LoVo (cell line): Measurements from ENCODE around the gene TEX261.

ENCODE experiments used
- DNase-seq: peaks from one replicate; pipeline ENCODE4 v3.0.0-alpha.2; 2016; ENCODE audit warnings: low spot score

Gene TEX261

DNA sequence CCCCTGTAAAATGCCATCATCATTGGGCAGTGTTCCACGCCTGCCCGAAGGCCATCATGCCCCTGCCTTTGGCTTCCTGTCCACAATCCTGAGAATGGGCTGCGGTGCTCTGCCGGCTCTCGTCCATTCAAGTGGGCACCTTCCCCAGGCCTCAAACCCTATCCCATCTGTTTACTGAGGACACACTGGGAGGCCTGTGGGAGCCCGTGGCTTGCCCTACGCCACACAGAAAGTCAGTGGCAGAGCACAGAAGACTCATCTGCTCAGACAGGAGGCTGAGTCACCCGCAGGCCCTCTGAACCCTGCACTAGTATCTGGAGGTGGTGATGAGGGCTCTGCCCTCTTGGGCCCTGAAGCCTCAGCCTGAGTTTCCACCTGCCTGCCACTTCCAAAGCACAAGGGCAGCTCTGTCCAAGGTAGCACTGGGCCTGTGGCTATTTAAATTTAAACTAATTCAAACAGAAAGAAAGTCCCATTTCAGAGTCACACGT lies 35.4 kb downstream of the TEX261 start:
- no peak for DNase-seq

DNA sequence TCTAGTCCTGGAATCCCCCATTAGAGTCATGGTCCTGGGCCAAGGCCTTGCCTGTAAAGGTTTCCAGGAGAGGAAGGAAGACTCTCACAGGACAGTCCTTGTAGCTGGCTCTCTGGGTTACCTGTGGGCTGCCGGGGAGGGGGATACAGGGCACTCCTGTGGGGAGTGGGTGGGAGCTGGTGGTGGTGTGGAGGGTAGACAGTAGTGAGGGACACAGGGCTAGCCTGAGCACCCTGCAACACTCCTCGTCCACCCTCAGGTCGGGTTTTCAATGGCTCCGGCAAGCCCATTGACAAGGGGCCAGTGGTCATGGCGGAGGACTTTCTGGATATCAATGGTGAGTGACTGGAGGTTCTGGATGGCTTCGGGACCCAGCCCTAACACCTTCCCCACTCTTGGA lies 35.9 kb downstream of the TEX261 start:
- no peak for DNase-seq

DNA sequence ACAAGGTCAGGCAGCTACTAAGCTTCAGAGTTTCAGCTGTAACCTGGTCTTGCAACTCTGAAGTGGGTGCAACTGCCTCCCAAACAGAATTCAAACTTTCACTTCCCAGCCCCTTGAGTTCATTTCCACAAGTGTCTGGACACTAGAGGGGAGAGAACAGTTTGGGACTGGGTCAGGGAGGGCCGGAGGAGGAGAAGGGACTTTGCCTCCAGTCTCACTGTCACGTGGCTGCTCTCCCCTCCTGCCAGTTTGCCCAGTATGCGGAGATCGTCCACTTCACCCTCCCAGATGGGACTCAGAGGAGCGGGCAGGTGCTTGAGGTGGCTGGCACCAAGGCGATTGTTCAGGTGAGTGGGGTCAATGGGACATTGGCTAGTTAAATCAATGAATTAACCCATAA lies 36.9 kb downstream of the TEX261 start:
- DNase-seq = no peak

DNA sequence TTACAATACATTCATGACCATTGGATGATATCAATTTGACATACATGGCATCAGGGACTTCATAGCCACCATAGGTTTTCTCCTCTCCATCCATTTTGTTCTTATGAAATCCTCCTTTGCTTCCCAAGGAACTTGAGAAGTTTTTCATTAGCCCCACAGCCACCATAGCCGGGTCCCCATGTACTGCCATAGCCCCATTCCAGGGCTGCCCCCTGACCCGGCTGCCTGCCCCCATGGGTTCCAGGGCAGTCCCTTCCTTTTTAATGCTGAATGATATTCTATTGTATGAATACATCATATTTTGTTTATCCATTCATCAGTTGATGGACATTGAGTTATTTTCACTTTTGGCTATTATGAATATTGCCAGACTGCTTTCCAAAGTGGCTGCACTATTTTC lies 38.5 kb downstream of the TEX261 start:
- no peak for DNase-seq

DNA sequence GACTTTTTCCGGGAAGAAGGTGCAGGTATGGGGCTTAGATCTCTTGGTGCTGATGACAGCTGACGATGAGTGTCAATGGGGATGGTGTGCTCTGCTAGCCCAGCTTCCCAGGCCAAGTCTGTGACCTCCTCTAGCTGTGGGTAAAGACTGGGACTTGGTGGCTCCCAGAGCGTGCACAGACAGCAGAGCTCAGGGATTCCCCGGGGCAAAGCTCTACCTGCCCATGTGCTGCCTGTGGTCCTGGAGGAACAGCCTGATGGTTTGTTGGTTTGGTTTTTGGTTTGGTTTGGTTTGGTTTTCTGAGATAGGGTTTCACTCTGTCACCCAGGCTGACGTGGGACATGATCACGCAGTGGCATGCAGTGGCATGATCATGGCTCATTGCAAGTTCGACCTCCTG lies 39.8 kb downstream of the TEX261 start:
- DNase-seq = no peak

DNA sequence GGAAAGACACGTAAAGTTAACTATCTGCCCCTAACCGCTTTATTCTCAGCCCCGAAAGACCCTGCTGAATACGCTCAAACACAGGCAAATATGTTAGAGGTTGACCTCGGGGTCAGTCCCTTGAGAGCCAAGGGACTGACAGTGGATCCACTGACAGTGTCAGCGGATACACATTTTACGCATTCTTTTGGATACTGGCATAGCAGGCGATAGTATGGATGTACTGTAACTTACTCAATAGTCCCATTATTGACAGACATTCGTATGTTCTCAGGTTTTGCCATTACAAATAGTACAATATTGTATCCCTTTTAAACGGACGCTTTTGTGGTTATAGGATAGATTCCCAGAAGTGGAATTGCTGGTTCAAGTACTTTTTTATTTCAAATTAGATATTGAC lies 45.6 kb downstream of the TEX261 start:
- DNase-seq = no peak

GRCh38 chr2:70948337-70949003 lies 46.2 kb downstream of the TEX261 start:
- DNase-seq = peak; percentile 87

DNA sequence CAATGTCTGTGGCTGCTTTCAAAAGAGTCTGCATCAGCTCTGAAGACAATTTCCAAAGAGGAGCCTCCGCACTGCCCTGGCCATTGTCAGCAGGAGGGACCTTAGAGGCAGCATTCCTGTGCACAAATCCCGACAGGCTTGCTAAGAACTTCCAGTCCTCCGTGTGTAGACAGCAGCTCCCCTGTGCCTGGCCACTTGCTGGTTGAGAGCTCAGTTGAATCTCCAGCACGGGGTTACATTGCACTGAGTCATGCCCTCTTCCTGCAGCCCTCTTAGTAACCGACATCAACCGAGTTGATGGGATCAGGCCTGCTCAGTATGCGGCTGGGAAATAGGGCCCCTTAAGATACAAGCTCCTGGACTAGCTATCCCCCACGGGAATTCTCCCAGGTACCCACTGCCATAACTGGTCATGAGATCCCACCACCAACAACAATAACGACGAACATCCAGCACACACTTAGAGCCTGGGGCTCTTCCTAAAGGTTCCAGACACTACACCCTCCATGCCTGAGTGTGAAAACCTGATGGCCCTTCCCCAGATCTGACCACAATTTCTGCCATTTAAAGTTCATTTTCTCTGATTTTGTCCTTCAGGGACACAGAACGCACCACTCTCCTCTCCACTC lies 47.0 kb downstream of the TEX261 start:
- peak; percentile 14 for DNase-seq

- DNase-seq = peak; percentile 42
Measured at GRCh38 chr2:70946832-70947442, 47.7 kb downstream of the TEX261 start.

- no peak for DNase-seq
Measured at GRCh38 chr2:70944111-70944690, 50.5 kb downstream of the TEX261 start.

DNA sequence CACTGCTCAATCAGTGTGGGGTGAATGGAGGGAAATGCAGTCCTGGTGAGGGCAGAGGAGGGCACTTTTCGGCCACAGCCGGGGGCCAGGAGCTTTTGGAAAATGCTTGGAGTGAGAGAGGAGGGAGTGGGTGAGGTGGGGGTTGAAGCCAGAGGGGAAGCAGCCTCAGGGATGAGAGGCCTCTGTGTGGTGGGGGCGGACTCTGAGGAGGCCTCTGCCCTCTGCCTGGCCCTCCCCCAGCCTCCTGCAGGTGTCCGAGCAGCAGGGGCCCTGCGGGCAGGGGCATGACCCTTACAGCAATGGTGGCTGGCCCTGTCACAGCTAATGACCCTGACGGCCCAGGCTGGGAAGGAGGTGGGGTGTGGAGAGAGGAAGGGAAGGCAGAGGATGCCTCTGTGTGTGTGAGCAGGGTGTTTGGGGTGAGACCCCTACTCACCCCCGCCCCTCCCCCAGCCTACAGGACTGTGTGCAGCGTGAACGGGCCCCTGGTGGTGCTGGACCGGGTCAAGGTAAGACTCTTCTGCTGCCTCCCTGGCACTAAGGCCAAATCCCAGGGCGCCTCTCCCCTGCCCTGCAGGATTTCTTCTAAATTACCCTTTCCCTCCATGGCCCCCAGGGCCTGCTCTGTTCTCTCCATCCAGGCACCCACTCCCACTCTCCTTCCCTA lies 51.3 kb downstream of the TEX261 start:
- DNase-seq = no peak

- DNase-seq = no peak
Measured at GRCh38 chr2:70942396-70943204, 52.1 kb downstream of the TEX261 start.

DNA sequence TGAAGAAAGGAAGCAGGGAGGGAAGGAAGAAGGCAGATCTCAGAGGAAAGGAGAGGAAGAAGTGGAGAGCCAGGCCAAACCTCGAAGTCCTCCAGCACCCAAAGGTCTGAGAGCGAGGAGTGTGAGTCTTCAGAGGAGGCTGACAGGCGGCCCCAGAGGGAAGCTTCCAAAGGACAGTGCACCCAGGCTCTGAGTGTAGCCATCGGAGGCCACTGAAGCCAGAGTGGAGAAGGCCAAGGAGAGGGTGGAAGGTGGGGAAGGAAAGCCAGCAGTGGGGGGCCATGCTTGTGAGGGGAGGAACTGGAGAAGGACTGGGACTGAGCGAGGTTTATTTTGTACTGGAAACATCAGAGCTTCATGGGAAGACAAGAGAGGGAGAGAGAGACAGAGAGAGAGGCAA lies 53.0 kb downstream of the TEX261 start:
- DNase-seq = no peak

DNA sequence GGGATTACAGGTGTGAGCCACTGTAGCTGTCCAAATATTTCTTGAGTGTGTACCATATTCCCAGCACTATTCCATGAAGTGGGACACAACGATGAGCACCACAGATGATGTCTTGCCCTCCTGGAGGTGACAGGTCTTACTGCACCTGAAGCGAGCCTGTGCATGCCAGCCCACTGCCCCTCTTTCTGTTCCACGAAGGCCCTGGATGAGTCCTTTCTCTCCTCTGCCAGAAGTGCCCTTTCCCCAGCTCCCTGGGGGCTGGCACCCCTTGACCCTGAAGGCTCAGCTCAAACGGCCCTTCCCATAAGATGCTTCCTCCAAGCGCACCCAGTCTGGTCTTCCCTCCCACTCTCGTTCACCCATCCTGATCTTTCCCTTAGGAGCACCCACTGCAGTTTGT lies 53.5 kb downstream of the TEX261 start:
- no peak for DNase-seq

DNA sequence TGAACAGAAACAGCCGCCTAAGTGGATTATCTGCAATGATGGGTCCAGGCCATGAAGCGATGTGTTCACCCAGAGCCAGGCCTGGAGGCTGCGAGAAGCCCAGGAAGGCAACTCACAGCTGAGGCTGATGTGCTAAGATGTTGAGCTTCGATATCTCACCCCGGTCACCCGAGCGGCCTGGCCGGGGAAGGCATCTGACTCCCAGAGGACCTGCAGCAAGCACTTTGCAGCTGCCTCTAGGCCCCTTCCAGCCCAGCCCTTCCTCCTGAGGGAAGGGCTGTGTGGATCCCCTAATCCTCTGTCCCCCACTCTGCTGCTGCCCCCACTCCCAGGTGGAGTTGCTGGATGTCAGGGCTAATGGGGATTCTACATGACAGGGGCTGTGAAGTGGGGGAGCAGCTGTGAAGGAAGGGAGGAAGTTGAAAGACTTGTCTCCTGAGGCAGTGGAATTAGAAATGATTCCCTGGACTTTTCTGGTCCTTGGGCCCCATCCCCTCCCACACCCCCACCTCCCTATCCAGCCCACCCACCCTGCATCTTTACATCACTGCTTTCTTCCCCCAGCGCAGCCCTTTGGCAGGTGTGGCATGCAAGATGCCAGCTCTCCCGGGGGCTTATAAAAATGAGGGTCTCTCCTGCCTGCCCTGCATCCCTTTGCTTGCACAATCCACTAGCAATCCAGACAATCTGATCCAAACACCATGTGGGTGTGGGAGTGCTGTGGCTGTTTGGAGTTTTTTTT lies 54.7 kb downstream of the TEX261 start:
- no peak for DNase-seq

- no peak for DNase-seq
Measured at GRCh38 chr2:70939001-70939838, 55.5 kb downstream of the TEX261 start.

DNA sequence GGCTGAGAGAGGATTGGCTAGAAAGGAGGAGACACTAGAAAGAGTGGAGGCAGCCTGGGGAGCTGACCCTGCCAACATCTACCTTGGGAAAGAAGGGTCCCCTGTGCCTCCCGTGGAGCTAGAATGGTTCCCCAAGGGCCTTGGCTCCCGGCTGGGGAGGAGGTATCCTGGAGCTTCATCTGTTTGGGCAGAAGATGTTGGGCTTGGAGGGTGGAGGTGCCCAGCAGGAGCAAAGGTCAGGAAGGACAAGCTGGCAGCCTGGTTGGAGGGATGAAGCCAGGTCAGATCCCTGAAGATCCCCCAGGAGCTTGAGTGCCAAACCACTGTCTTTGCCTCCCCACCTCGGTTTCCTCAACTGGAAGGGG lies 56.1 kb downstream of the TEX261 start:
- no peak for DNase-seq

DNA sequence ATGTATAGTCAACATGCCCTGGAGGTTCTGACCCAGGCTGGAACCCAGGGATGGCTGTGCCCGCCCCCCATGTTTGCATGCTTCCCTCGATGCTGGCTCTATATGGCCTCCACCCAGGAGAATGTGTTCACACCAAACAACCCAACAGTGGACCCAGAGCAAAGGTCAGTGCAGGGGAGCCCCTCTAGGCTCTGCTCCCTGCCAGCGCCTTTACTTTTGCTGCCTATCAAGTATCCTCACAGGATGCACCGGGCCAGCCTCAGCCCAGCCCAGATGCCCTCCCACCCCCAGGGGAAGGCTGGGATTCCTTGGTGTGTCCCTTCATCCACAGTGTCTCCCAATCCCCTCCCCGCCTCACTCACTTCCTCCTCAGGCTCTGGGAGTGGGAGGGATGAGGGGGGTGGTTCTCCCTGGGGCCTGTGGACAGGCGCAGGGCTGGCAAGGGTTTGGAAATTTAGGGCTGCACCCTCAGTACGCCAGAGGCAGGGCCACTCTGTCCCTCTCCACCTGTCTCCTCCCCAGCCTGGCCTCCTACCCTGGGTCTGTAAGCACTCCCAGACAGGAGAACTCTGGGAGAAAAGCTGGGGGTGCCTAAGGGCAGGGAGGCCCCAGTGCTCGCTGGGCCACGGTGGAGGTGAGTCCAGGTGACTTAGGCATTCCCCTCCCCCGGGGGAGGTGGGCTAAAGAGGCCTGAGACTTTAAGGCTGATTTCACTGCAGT lies 56.6 kb downstream of the TEX261 start:
- no peak for DNase-seq
